Parathyroid adenoma (tissue), 2 donors: Measurements from ENCODE around the gene TMEM165.
A peak's percentile ranks its signal among the peaks of the same experiment; 100 is the strongest.

Source experiments
- H2AFZ ChIP-seq: fragments of 300-600 bp; sonication (generic); one replicate; pipeline ENCODE4 v1.7.0; 2017; ENCODE audit warnings: antibody characterized with exemption, mild to moderate bottlenecking
- H3K27ac ChIP-seq: fragments of 300-600 bp; sonication (generic); one replicate; pipeline ENCODE4 v1.7.0; 2017
- H3K27me3 ChIP-seq: fragments of 300-600 bp; sonication (generic); one replicate; pipeline ENCODE4 v1.7.0; 2017; ENCODE audit warnings: low read length; ENCODE audit not compliant: control insufficient read depth, insufficient read depth
- H3K36me3 ChIP-seq: fragments of 300-600 bp; sonication (generic); one replicate; pipeline ENCODE4 v1.7.0; 2017; ENCODE audit warnings: low read length; ENCODE audit not compliant: control insufficient read depth, insufficient read depth
- H3K4me1 ChIP-seq: fragments of 300-600 bp; sonication (generic); one replicate; pipeline ENCODE4 v1.7.0; 2017; ENCODE audit warnings: control low read depth
- H3K4me2 ChIP-seq: fragments of 300-600 bp; sonication (generic); one replicate; pipeline ENCODE4 v1.7.0; 2017; ENCODE audit warnings: low read length
- H3K4me3 ChIP-seq: fragments of 300-600 bp; sonication (generic); one replicate; pipeline ENCODE4 v1.7.0; 2017; ENCODE audit warnings: low read depth, low read length
- H3K79me2 ChIP-seq: fragments of 300-600 bp; sonication (generic); one replicate; pipeline ENCODE4 v1.7.0; 2017; ENCODE audit warnings: control low read depth
- H3K9ac ChIP-seq: fragments of 300-600 bp; sonication (generic); one replicate; pipeline ENCODE4 v1.7.0; 2017; ENCODE audit warnings: mild to moderate bottlenecking
- H3K9me3 ChIP-seq: fragments of 300-600 bp; sonication (generic); one replicate; pipeline ENCODE4 v1.7.0; 2017; ENCODE audit warnings: low read length; ENCODE audit not compliant: control insufficient read depth
- CTCF ChIP-seq: fragments of 300-600 bp; sonication (generic); IDR thresholded peaks from one replicate; pipeline ENCODE4 v1.7.0; 2017; ENCODE audit warnings: antibody characterized with exemption, mild to moderate bottlenecking
- donor health status: primary hyperparathyroidism.

Gene TMEM165

GRCh38 chr4:55385201-55385649 is 10.5 kb upstream of the TMEM165 start:
- Histone ChIP-seq H3K27ac (no peak overlapping the region), H3K36me3 (no peaks in the 10 kb centered on the region), H3K9ac (no peak overlapping the region), H3K27me3 (no peaks in the 10 kb centered on the region), H3K4me3 (no peak overlapping the region), H3K9me3 (no peaks in the 10 kb centered on the region), H3K79me2 (no peaks in the 10 kb centered on the region), H3K4me2 (no peak overlapping the region), H2AFZ (no peak overlapping the region), H3K4me1 (no peaks in the 10 kb centered on the region)
- TF ChIP-seq CTCF: no peak

GRCh38 chr4:55386073-55386472 is 9.7 kb upstream of the TMEM165 start:
- Histone ChIP-seq H2AFZ (no peak overlapping the region), H3K79me2 (no peaks in the 10 kb centered on the region), H3K9ac (no peak overlapping the region), H3K27me3 (no peaks in the 10 kb centered on the region), H3K27ac (no peak overlapping the region), H3K4me1 (no peaks in the 10 kb centered on the region), H3K9me3 (no peaks in the 10 kb centered on the region), H3K4me3 (no peak overlapping the region), H3K36me3 (no peaks in the 10 kb centered on the region), H3K4me2 (no peak overlapping the region)
- TF ChIP-seq CTCF: no peak

DNA sequence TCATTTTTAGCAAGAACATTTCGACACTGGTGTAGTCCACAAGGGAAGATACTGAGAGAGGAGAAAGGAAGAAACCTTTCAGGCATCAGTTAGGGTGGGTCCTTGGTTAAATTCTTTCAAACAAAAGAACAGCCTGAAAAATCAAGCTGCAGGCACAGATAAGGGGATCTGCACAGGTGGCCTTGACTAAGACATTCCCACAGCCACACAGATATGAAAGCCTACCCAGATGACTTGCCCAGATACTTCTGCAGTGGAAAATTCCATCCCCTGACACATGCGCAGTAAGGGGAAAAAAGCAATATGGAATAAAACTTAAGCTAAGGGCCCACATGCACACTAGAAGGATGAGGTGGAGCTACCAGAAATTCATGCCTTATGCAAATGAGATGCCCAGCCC is 8.9 kb upstream of the TMEM165 start:
- no peaks in the 10 kb centered on the region for H3K4me1 ChIP-seq
- no peak overlapping the region for H3K4me3 ChIP-seq
- no peaks in the 10 kb centered on the region for H3K36me3 ChIP-seq
- H3K9me3 ChIP-seq: no peaks in the 10 kb centered on the region
- no peaks in the 10 kb centered on the region for H3K79me2 ChIP-seq
- H3K9ac ChIP-seq: no peak overlapping the region
- no peak overlapping the region for H2AFZ ChIP-seq
- no peaks in the 10 kb centered on the region for H3K27me3 ChIP-seq
- no peak overlapping the region for H3K4me2 ChIP-seq
- no peak overlapping the region for H3K27ac ChIP-seq
- TF ChIP-seq CTCF: no peak

- no peak overlapping the region for H2AFZ ChIP-seq
- H3K9ac ChIP-seq: no peak overlapping the region
- no peak for TF ChIP-seq CTCF
- H3K79me2 ChIP-seq: peaks cover 3% of the 10 kb centered on the region
- H3K27me3 ChIP-seq: no peaks in the 10 kb centered on the region
- H3K4me3 ChIP-seq: no peak overlapping the region
- H3K9me3 ChIP-seq: no peaks in the 10 kb centered on the region
- H3K4me1 ChIP-seq: peaks cover 3% of the 10 kb centered on the region
- H3K27ac ChIP-seq: no peak overlapping the region
- H3K4me2 ChIP-seq: no peak overlapping the region
- no peaks in the 10 kb centered on the region for H3K36me3 ChIP-seq
These were observed 2.1 kb upstream of the TMEM165 start for GRCh38 chr4:55393461-55394320.

DNA sequence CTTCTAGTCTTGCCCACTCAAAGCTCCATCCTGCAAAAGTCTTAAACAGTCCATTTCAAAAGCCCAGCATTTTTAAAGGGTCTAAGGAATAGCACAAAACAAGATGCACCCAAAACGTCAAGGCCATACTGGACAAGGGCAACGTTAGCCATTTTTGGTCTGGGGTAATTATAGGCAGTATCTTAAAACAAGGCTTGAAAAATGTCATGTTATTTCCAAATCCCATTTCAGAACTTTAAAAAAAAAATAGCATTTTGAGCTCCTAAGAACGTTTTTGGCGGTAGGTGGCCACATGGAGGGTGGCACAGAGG is 584 bp upstream of the TMEM165 start:
- Histone ChIP-seq H3K4me3 (peak overlapping the region; percentile 77), H3K79me2 (peaks cover 8% of the 10 kb centered on the region), H3K27me3 (no peaks in the 10 kb centered on the region), H3K36me3 (no peaks in the 10 kb centered on the region), H3K4me1 (peaks cover 3% of the 10 kb centered on the region), H3K4me2 (peak overlapping the region; percentile 84), H3K27ac (peak overlapping the region; percentile 88), H3K9me3 (no peaks in the 10 kb centered on the region), H3K9ac (no peak overlapping the region), H2AFZ (peak overlapping the region; percentile 89)
- no peak for TF ChIP-seq CTCF
